Measurements from ENCODE around the gene STK11. TPM values are rescaled to one million over a fixed set of nuclear protein-coding genes. Genes with fewer than 3 reads are reported as not detected.

The STK11 gene
- total RNA-seq, 4 donors from 2014 or later = 56.8 to 80.7 (median 60.9) TPM

DNA sequence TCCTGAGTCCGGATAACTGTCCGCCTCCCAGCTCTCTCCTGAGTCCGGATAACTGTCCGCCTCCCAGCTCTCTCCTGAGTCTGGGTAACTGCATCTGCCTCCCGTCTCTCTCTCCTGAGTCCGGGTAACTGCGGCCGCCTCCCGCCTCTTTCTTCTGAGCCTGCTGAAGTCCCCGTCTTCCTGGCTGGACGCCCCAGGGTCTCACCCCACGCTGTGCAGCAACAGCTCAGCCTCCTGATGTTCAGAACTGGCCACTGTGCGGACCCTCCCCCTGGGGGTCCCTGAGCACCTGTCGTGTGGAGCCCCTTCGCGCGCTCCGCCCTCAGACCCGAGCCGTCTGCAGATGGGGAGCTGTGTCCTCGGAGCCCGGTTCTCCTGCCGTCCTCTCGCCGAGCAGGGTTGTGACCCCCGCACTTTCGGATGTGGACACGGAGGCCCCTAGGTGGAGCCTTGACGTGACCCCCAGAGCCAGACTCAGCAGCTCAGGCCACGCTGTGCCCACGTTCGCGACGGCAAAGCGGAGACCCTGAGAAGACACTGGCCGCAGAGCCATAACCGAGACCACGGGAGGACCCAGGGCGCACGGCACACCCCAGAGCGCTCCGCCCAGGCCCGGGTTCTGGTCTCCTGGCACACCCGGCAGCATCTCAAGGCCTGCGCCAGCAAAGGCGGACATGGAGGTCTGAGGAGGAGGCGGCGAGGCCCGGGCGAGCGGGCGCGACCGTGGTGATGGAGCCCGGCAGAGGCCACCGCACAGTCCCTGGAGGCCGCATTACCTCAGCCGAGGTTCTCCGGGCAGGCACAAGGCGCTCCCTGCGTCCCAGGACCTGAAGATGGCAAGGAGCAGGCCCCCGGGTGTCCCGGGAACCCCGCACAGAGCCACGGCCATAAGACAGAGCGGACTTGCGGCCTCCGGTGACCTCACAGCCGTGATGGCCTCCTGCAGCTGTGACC is 47.4 kb upstream of the STK11 start:
- WGBS, 2 donors (ENCODE audit: low coverage in 1 of 2) = 57 to 73% methylated on average over 1 to 6 of the region's 69 CpGs

GRCh38 chr19:1158885-1159448 is 46.6 kb upstream of the STK11 start:
- no peak overlapping the region for H3K27ac ChIP-seq
- ATAC-seq = no peak
- H3K27me3 ChIP-seq = no peaks in the 10 kb centered on the region
- peaks cover 0 to 34% of the 10 kb centered on the region in 2 donors for H3K36me3 ChIP-seq
- H3K4me1 ChIP-seq = peaks cover 0 to 54% (median 20%) of the 10 kb centered on the region in 3 donors
- WGBS, 2 donors (ENCODE audit: low coverage in 1 of 2) = no CpG with 5 or more reads among the region's 32 CpGs
- H3K4me3 ChIP-seq = no peak overlapping the region
- no peak for TF ChIP-seq EP300 (IDR thresholded peaks at IDR 0.05)
- H3K9me3 ChIP-seq = no peaks in the 10 kb centered on the region

More for the DNA sequence above, 47.4 kb upstream of the STK11 start:
- Histone ChIP-seq H3K27me3 (no peaks in the 10 kb centered on the region), H3K36me3 (peaks cover 0 to 42% of the 10 kb centered on the region in 2 donors), H3K4me1 (peaks cover 0 to 55% (median 22%) of the 10 kb centered on the region in 3 donors), H3K4me3 (no peak overlapping the region), H3K9me3 (no peaks in the 10 kb centered on the region), H3K27ac (no peak overlapping the region)
- no peak for ATAC-seq
- TF ChIP-seq EP300 (IDR thresholded peaks at IDR 0.05) (no peak), POLR2A (IDR thresholded peaks at IDR 0.05) (no peak)

DNA sequence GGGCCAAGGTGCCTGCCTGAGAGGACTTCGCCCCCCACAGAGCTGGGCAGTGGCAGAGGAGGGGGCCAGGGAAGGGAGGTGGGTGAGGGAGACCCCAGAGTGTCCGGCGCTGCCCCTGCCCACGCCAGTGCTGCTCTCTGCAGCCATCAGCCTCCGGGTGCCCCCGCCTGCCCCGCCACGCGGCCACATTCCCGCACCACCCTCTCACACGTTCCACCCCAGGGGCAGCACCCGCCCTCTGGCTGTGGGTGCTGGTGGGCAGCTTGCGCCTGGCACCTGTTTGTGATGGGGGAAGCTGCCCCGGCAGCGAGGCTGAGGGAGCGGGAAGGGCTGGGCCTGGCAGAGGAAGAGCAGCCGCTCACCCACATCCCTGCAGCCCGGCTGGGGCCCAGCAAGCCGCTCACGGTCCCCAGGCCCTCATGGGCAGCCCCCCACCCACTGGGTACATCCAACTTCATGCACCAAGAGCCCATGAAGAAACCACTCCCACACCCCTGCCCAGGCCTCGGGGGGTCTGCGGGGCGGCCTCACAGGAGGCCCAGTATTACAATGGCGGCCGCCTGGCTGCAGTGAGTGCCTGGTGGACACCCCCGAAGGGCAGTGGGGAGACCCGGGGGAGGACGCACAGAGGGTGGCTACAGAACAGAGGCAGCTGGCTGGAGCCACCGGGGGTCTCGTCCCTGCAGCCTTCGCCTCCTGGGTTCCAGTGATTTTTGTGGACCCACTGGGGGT is 45.5 kb upstream of the STK11 start:
- no peak overlapping the region for H3K27ac ChIP-seq
- peaks cover 0 to 28% of the 10 kb centered on the region in 2 donors for H3K36me3 ChIP-seq
- no peak for ATAC-seq
- H3K9me3 ChIP-seq = no peaks in the 10 kb centered on the region
- TF ChIP-seq POLR2A (IDR thresholded peaks at IDR 0.05) (no peak), CTCF (IDR thresholded peaks at IDR 0.05) (no peak), POLR2AphosphoS5 (IDR thresholded peaks at IDR 0.05) (no peak), EP300 (IDR thresholded peaks at IDR 0.05) (no peak)
- peaks cover 0 to 50% (median 13%) of the 10 kb centered on the region in 3 donors for H3K4me1 ChIP-seq
- WGBS, 2 donors (ENCODE audit: low coverage in 1 of 2) = 100% methylated on average over 5 of the region's 31 CpGs; no CpG with 5 or more reads in 1 of the 2 donors
- no peaks in the 10 kb centered on the region for H3K27me3 ChIP-seq
- H3K4me3 ChIP-seq = no peak overlapping the region

DNA sequence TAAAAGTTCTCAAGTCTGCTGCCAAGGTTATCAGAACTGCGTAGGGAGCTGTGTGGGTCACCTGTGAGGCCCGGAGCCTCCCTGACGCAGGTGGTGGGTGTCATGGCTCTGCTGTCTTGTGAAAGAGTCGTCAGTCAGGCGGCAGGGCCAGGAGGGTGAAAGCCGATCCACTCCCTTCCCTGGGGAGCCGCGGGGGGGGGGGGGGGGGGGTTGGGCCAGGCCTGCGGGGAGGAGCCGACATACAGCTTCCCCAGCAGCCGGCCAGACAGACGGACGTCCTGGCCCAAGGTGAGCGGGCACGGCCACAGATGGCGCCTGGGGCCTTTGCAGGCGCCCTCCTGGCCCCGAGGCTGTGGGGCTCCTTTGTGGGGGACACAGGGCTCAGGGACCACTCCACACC is 43.9 kb upstream of the STK11 start:
- WGBS, 2 donors (ENCODE audit: low coverage in 1 of 2) = 0% methylated on average over 1 of the region's 18 CpGs; no CpG with 5 or more reads in 1 of the 2 donors
- ATAC-seq = peak; percentile 61
- no peak for TF ChIP-seq EP300 (IDR thresholded peaks at IDR 0.05)
- no peak for TF ChIP-seq POLR2AphosphoS5 (IDR thresholded peaks at IDR 0.05)
- no peak for TF ChIP-seq POLR2A (IDR thresholded peaks at IDR 0.05)
- no peak for TF ChIP-seq CTCF (IDR thresholded peaks at IDR 0.05)
- no peaks in the 10 kb centered on the region for H3K27me3 ChIP-seq
- peaks cover 0 to 33% of the 10 kb centered on the region in 2 donors for H3K36me3 ChIP-seq
- H3K9me3 ChIP-seq = no peaks in the 10 kb centered on the region
- peak overlapping the region in 2 of 4 donors; percentile 18 to 29 for H3K27ac ChIP-seq
- H3K4me1 ChIP-seq = peaks cover 0 to 39% (median 4%) of the 10 kb centered on the region in 3 donors
- no peak overlapping the region for H3K4me3 ChIP-seq

DNA sequence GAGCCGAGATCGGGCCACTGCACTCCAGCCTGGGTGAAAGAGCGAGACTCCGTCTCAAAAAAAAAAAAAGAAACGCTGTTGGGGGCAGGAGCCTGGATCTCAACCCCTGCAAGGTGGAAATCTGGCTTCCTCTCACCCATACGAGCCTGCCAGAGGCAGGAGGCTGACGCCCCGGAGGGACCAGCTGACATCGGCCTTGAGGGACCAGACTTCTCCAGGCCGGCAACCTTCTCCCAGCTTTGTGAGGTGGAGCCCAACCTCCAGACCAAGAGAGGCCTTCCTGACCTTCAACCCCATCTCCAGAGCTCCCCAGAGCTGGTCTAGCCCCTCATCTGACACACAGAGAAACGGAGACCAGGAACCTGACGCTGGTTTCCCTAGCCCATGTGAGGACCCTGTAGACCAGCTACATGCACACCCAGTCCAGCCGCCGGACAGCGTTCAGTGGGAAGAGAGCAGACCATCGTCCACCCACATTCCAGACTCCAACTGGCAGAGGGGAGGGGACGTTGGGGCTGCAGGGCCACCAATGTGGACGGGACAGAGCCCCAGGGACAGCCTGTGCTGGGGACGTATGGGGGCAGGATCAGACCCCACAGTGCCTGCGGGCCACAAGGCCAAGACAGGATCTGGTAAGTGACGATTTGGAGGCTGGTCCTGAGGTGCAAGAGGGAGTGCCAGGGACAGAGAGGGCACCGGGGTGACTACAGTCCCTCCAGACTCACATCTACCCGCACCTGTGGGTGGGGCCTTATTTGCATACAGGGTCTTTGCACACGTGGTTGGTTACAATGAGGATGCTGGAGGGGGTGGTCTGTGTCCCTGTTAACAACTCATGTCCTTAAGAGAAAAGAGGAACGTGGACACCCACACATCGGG is 42.9 kb upstream of the STK11 start:
- no peak for ATAC-seq
- WGBS, 2 donors (ENCODE audit: low coverage in 1 of 2) = 72% methylated on average over 12 of the region's 26 CpGs; no CpG with 5 or more reads in 1 of the 2 donors
- Histone ChIP-seq H3K36me3 (peaks cover 0 to 34% of the 10 kb centered on the region in 2 donors), H3K4me3 (no peak overlapping the region), H3K4me1 (peaks cover 0 to 39% (median 4%) of the 10 kb centered on the region in 3 donors), H3K27ac (no peak overlapping the region), H3K27me3 (no peaks in the 10 kb centered on the region), H3K9me3 (no peaks in the 10 kb centered on the region)
- TF ChIP-seq POLR2A (IDR thresholded peaks at IDR 0.05) = no peak
- no peak for TF ChIP-seq POLR2AphosphoS5 (IDR thresholded peaks at IDR 0.05)
- no peak for TF ChIP-seq CTCF (IDR thresholded peaks at IDR 0.05)
- no peak for TF ChIP-seq EP300 (IDR thresholded peaks at IDR 0.05)

All from gastroesophageal sphincter (tissue), 4 donors.